ENCODE results near the gene INSYN2B. TPM values are rescaled to one million over a fixed set of nuclear protein-coding genes. Genes with fewer than 3 reads are reported as not detected.

INSYN2B gene
- total RNA-seq, 1 donor from 2014 or later, result 0.12 TPM

DNA sequence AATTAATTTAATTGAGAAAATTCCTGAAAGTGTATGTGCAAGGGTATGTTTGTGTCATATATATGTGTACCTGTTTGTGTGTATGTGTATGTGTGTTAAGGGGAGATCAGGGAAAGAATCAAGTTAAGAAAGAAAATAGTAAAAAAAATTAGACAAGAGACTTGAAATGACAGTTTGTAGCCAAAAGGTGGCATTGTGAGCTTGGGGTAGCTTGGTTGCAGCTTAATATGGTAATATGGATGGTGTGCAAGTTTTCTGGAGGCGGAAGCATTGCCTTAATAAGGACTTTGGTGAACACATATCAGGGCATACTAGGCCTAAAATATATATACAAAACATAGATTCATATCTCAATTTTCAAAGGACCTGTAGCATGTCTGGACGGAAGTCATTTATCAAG lies 129.9 kb downstream of the INSYN2B start:
- H3K9me3 Mint-ChIP-seq (ENCODE audit: low read depth), result peaks cover 15% of the 10 kb centered on the region
- no peak overlapping the region for H3K4me3 Mint-ChIP-seq (ENCODE audit: low read depth)
- no peak for DNase-seq (ENCODE audit: low spot score, unreplicated experiment)
- H3K27me3 Mint-ChIP-seq, result peaks cover 3% of the 10 kb centered on the region
- H3K4me1 Mint-ChIP-seq (ENCODE audit: low read depth), result no peaks in the 10 kb centered on the region
- TF ChIP-seq, protein P1, sequence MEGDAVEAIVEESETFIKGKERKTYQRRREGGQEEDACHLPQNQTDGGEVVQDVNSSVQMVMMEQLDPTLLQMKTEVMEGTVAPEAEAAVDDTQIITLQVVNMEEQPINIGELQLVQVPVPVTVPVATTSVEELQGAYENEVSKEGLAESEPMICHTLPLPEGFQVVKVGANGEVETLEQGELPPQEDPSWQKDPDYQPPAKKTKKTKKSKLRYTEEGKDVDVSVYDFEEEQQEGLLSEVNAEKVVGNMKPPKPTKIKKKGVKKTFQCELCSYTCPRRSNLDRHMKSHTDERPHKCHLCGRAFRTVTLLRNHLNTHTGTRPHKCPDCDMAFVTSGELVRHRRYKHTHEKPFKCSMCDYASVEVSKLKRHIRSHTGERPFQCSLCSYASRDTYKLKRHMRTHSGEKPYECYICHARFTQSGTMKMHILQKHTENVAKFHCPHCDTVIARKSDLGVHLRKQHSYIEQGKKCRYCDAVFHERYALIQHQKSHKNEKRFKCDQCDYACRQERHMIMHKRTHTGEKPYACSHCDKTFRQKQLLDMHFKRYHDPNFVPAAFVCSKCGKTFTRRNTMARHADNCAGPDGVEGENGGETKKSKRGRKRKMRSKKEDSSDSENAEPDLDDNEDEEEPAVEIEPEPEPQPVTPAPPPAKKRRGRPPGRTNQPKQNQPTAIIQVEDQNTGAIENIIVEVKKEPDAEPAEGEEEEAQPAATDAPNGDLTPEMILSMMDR (IDR thresholded peaks at IDR 0.05; ENCODE audit: unreplicated experiment), result peak; percentile 14
- no peak overlapping the region for H3K27ac Mint-ChIP-seq
- H3K36me3 Mint-ChIP-seq (ENCODE audit: insufficient read depth), result no peaks in the 10 kb centered on the region

DNA sequence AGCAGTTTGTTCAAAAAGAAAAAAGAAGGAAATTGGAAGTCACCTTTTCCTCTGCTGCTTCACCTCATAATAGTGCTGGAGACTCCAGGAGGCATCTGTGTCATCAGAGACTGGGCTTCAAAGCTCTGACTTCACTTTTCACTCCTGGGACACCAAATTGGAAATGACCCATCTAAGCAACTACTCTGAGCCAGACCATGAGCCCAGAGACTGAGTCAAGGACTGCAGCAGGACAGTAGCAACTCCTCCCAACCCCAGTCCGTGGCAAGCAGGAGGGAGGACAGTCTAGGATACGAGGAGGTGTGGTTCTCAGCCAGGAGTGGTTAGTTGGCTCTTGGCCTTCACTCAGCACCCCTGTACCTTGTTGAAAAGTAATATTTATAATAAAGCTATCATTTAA lies 131.5 kb downstream of the INSYN2B start:
- TF ChIP-seq, protein P1 (IDR thresholded peaks at IDR 0.05; ENCODE audit: unreplicated experiment), result no peak
- no peaks in the 10 kb centered on the region for H3K4me1 Mint-ChIP-seq (ENCODE audit: low read depth)
- no peaks in the 10 kb centered on the region for H3K36me3 Mint-ChIP-seq (ENCODE audit: insufficient read depth)
- no peak for DNase-seq (ENCODE audit: low spot score, unreplicated experiment)
- H3K27ac Mint-ChIP-seq, result no peak overlapping the region
- H3K9me3 Mint-ChIP-seq (ENCODE audit: low read depth), result peaks cover 15% of the 10 kb centered on the region
- peaks cover 11% of the 10 kb centered on the region for H3K27me3 Mint-ChIP-seq
- H3K4me3 Mint-ChIP-seq (ENCODE audit: low read depth), result no peak overlapping the region

DNA sequence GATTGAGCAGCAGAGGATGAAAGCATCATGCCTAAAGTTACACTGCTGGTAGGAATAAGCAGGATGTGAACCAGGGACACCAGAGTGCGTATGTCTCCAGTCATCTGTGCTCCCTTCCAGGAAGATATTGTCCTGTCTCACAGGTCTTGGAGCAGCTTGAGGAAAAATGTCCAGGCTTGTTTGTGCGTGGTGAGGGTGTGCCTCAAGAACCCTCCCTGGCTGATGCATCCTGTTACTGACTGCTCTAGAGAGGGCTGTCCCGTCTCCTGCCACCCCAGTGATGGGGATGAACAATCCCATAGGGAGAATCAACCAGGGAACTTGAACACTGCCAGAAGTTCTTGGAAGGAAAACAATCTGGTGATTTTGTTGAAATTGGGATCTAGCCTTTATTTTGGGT lies 132.0 kb downstream of the INSYN2B start:
- no peak for DNase-seq (ENCODE audit: low spot score, unreplicated experiment)
- H3K4me3 Mint-ChIP-seq (ENCODE audit: low read depth), result no peak overlapping the region
- H3K36me3 Mint-ChIP-seq (ENCODE audit: insufficient read depth), result no peaks in the 10 kb centered on the region
- TF ChIP-seq, protein P1 (IDR thresholded peaks at IDR 0.05; ENCODE audit: unreplicated experiment), result no peak
- H3K27me3 Mint-ChIP-seq, result peaks cover 11% of the 10 kb centered on the region
- H3K4me1 Mint-ChIP-seq (ENCODE audit: low read depth), result no peaks in the 10 kb centered on the region
- H3K27ac Mint-ChIP-seq, result no peak overlapping the region
- H3K9me3 Mint-ChIP-seq (ENCODE audit: low read depth), result peaks cover 15% of the 10 kb centered on the region

DNA sequence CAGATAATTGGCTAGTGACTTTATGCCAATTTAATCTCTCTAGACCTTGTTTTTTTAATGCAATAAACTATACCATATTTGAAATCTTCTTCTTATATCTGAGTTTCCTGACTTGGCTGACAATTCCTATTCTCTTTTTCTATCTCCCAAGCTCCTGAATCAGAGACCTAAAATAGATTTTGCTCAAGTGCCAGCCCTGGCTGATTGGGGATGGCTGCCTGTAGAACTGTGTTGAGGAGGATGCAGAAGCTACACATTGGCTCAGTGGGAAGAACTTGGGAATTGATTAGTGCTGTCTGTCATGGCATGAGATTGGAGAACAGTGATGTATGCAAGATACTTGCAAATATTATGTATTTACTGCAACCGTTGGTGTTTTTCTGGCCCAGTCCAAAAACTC lies 132.8 kb downstream of the INSYN2B start:
- Mint-ChIP-seq H3K4me1 (ENCODE audit: low read depth) (no peaks in the 10 kb centered on the region), H3K27ac (no peak overlapping the region)
- TF ChIP-seq, protein P1 (IDR thresholded peaks at IDR 0.05; ENCODE audit: unreplicated experiment), result no peak

DNA sequence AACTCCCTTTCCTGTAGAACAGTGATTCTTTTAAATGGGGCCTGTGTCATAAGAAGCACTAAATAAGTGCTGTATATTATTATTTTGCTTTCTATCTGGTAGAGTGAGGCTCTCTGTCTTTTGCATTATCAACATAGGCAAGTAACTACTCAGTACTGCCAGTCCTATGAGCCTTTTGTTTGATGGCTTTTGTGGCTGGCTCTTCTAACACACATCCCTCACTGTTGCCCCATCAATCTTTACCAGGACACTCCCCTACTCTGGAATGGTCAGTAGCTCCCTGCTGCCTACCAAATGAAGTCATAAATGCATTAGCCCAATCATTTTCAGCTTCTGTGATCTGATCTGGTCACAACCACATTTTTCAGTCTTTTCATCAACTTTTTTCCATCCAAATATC lies 137.6 kb downstream of the INSYN2B start:
- DNase-seq (ENCODE audit: low spot score, unreplicated experiment), result no peak
- TF ChIP-seq, protein P1 (IDR thresholded peaks at IDR 0.05; ENCODE audit: unreplicated experiment), result no peak
- Mint-ChIP-seq H3K27me3 (peaks cover 24% of the 10 kb centered on the region), H3K9me3 (ENCODE audit: low read depth) (no peaks in the 10 kb centered on the region), H3K27ac (no peak overlapping the region), H3K4me1 (ENCODE audit: low read depth) (no peaks in the 10 kb centered on the region), H3K36me3 (ENCODE audit: insufficient read depth) (no peaks in the 10 kb centered on the region), H3K4me3 (ENCODE audit: low read depth) (no peak overlapping the region)

More for the DNA sequence above, 132.8 kb downstream of the INSYN2B start:
- DNase-seq (ENCODE audit: low spot score, unreplicated experiment), result no peak
- Mint-ChIP-seq H3K36me3 (ENCODE audit: insufficient read depth) (no peaks in the 10 kb centered on the region), H3K4me3 (ENCODE audit: low read depth) (no peak overlapping the region), H3K9me3 (ENCODE audit: low read depth) (peaks cover 15% of the 10 kb centered on the region), H3K27me3 (peaks cover 11% of the 10 kb centered on the region)

Data from progenitor cell of endocrine pancreas (in vitro differentiated cells).